Gastrocnemius medialis (tissue), 4 donors: ENCODE measurements around the gene CHST15. TPM values are rescaled to one million over a fixed set of nuclear protein-coding genes. Genes with fewer than 3 reads are reported as not detected.

ENCODE experiments used
- ATAC-seq, 2 donors: fragments of 150-250 bp; one replicate each; pipeline ENCODE4 v1.9.1; 2016
- DNase-seq, 2 donors: peaks; one replicate each; pipeline ENCODE4 v3.0.0-alpha.2; 2019
- H3K27ac ChIP-seq, 4 donors: fragments of 200-600 bp; sonication (generic); 1 replicate in 1 of 4; 2 replicates in 3 of 4; pipeline ENCODE4 v1.5.1; 2016 to 2018; ENCODE audit warnings: mild to moderate bottlenecking in 2 of 4, moderate library complexity in 1 of 4
- H3K27me3 ChIP-seq, 3 donors: fragments of 200-600 bp; sonication (generic) in 2 of 3; 1 replicate in 1 of 3; 2 replicates in 2 of 3; pipeline versions ENCODE4 v1.5.1 to v1.6.0; 2016 to 2019; ENCODE audit warnings: mild to moderate bottlenecking in 1 of 3, moderate library complexity in 1 of 3
- H3K36me3 ChIP-seq, 2 donors: fragments of 200-600 bp; sonication (generic) in 1 of 2; one replicate each; pipeline ENCODE4 v1.5.1; 2017 to 2018
- H3K4me1 ChIP-seq, 2 donors: fragments of 200-600 bp; sonication (generic) in 1 of 2; one replicate each; pipeline ENCODE4 v1.5.1; 2016 to 2017; ENCODE audit warnings: mild to moderate bottlenecking in 2 of 2
- H3K4me3 ChIP-seq, 4 donors: fragments of 200-600 bp; sonication (generic) in 3 of 4; 1 replicate in 1 of 4; 2 replicates in 3 of 4; pipeline ENCODE4 v1.5.1; 2016 to 2019; ENCODE audit warnings: mild to moderate bottlenecking in 2 of 4
- H3K9me3 ChIP-seq, 3 donors: fragments of 200-600 bp; sonication (generic) in 2 of 3; 1 replicate in 1 of 3; 2 replicates in 2 of 3; pipeline ENCODE4 v1.5.1; 2016 to 2019
- CTCF ChIP-seq, 5 experiments: fragments of 450-650 bp in 3 of 5; fragments of 200-600 bp in 2 of 5; sonication (generic) in 2 of 5; IDR thresholded peaks in 4 of 5; conservative IDR thresholded peaks in 1 of 5; 1 replicate in 4 of 5; 2 replicates in 1 of 5; pipeline ENCODE4 v1.5.1; 2016 to 2019; ENCODE audit warnings: antibody characterized with exemption in 5 of 5, mild to moderate bottlenecking in 3 of 5, moderate library complexity in 3 of 5
- POLR2A ChIP-seq, 2 donors: fragments of 450-650 bp; IDR thresholded peaks; one replicate each; pipeline ENCODE4 v1.6.1; 2017; ENCODE audit warnings: antibody characterized with exemption in 2 of 2, mild to moderate bottlenecking in 2 of 2, moderate library complexity in 2 of 2
- in situ Hi-C, 4 donors: fragments of 200-750 bp; cut with MboI; loops; one replicate each; pipeline versions ENCODE4 v1.15.0 to v1.8.0; 2017; ENCODE audit warnings: low sequenced_read_pairs in 4 of 4
- intact Hi-C: fragments of 100-400 bp; cut with DNase I; formaldehyde crosslinking; loops from one replicate; pipeline ENCODE4 v1.15.1; 2023; ENCODE audit warnings: low total_unique reads
- total RNA-seq, 4 donors: library from RNA; depleted of rRNA; stranded (reverse); fragments of >200 nt; gene quantifications; one replicate each; pipeline versions ENCODE4 v1.1.0 to v1.2.3, GENCODE V29; 2016

CHST15 gene
- total RNA-seq, 4 donors from 2014 or later: 9.0 to 32.2 (median 20.3) TPM

- H3K4me3 ChIP-seq: no peak overlapping the region
- ATAC-seq (peak in 1 of 2 donors; percentile 18), DNase-seq (peak in 1 of 2 donors; percentile 33)
- no peak overlapping the region for H3K27ac ChIP-seq
- TF ChIP-seq CTCF (IDR thresholded peaks at IDR 0.05 in 4 of 5, conservative IDR thresholded peaks at IDR 0.05 in 1 of 5): no peak
- no peak for TF ChIP-seq POLR2A (IDR thresholded peaks at IDR 0.05)
- peaks cover 0 to 16% of the 10 kb centered on the region in 2 donors for H3K4me1 ChIP-seq
- intact Hi-C loops: loop anchor here (5.0 to 10.0 kb wide), 2 partner anchors 97 to 155 kb away; partner anchors contain the start of gene CHST15
- no peaks in the 10 kb centered on the region for H3K36me3 ChIP-seq
- no peaks in the 10 kb centered on the region for H3K9me3 ChIP-seq
- in situ Hi-C loops: loop anchor here in 3 of 4 donors (5.0 to 10.0 kb wide), 2 partner anchors 267 to 390 kb away; no protein-coding TSS in a partner anchor
- peaks cover 2 to 12% (median 9%) of the 10 kb centered on the region in 3 donors for H3K27me3 ChIP-seq
Measured at GRCh38 chr10:123997486-123998196, 95.8 kb downstream of the CHST15 start.

GRCh38 chr10:123997013-123997412 is 96.4 kb downstream of the CHST15 start:
- intact Hi-C loops (loop anchor here (5.0 to 10.0 kb wide), 2 partner anchors 98 to 155 kb away; partner anchors contain the start of gene CHST15), in situ Hi-C loops (loop anchor here in 3 of 4 donors (5.0 to 10.0 kb wide), 2 partner anchors 268 to 390 kb away; no protein-coding TSS in a partner anchor)
- no peaks in the 10 kb centered on the region for H3K9me3 ChIP-seq
- H3K4me1 ChIP-seq: peaks cover 0 to 16% of the 10 kb centered on the region in 2 donors
- no peak for ATAC-seq
- peaks cover 6 to 16% (median 15%) of the 10 kb centered on the region in 3 donors for H3K27me3 ChIP-seq
- TF ChIP-seq CTCF (IDR thresholded peaks at IDR 0.05 in 4 of 5, conservative IDR thresholded peaks at IDR 0.05 in 1 of 5): no peak
- TF ChIP-seq POLR2A (IDR thresholded peaks at IDR 0.05): no peak
- DNase-seq: no peak
- H3K4me3 ChIP-seq: no peak overlapping the region
- no peak overlapping the region for H3K27ac ChIP-seq
- H3K36me3 ChIP-seq: no peaks in the 10 kb centered on the region

GRCh38 chr10:123996302-123996701 is 97.1 kb downstream of the CHST15 start:
- no peaks in the 10 kb centered on the region for H3K9me3 ChIP-seq
- peaks cover 8 to 18% (median 17%) of the 10 kb centered on the region in 3 donors for H3K27me3 ChIP-seq
- no peak overlapping the region for H3K27ac ChIP-seq
- DNase-seq (no peak), ATAC-seq (no peak)
- TF ChIP-seq POLR2A (IDR thresholded peaks at IDR 0.05): no peak
- TF ChIP-seq CTCF (IDR thresholded peaks at IDR 0.05 in 4 of 5, conservative IDR thresholded peaks at IDR 0.05 in 1 of 5): no peak
- H3K4me1 ChIP-seq: peaks cover 0 to 16% of the 10 kb centered on the region in 2 donors
- no peaks in the 10 kb centered on the region for H3K36me3 ChIP-seq
- in situ Hi-C loops (loop anchor here in 3 of 4 donors (5.0 to 10.0 kb wide), 2 partner anchors 268 to 391 kb away; no protein-coding TSS in a partner anchor), intact Hi-C loops (loop anchor here (5.0 to 10.0 kb wide), 2 partner anchors 98 to 156 kb away; partner anchors contain the start of gene CHST15)
- H3K4me3 ChIP-seq: no peak overlapping the region

- in situ Hi-C loops (loop anchor here in 3 of 4 donors (5.0 to 10.0 kb wide), 2 partner anchors 269 to 392 kb away; no protein-coding TSS in a partner anchor), intact Hi-C loops (loop anchor here (5.0 to 10.0 kb wide), 2 partner anchors 99 to 157 kb away; partner anchors contain the start of gene CHST15)
- TF ChIP-seq CTCF (IDR thresholded peaks at IDR 0.05 in 4 of 5, conservative IDR thresholded peaks at IDR 0.05 in 1 of 5): peak in 2 of 5 experiments; percentile 33 to 53
- TF ChIP-seq POLR2A (IDR thresholded peaks at IDR 0.05): no peak
- no peak overlapping the region for H3K27ac ChIP-seq
- peak overlapping the region in 2 of 4 donors; percentile 1 to 25 for H3K4me3 ChIP-seq
- ATAC-seq: peak; percentile 42 to 55
- H3K4me1 ChIP-seq: peaks cover 0 to 16% of the 10 kb centered on the region in 2 donors
- H3K27me3 ChIP-seq: peaks cover 15 to 24% (median 18%) of the 10 kb centered on the region in 3 donors
- H3K36me3 ChIP-seq: no peaks in the 10 kb centered on the region
- no peaks in the 10 kb centered on the region for H3K9me3 ChIP-seq
- DNase-seq: peak in 1 of 2 donors; percentile 40
Measured at GRCh38 chr10:123995461-123996131, 97.8 kb downstream of the CHST15 start.
